ENCODE measurements around the gene ELMOD2.

DNA sequence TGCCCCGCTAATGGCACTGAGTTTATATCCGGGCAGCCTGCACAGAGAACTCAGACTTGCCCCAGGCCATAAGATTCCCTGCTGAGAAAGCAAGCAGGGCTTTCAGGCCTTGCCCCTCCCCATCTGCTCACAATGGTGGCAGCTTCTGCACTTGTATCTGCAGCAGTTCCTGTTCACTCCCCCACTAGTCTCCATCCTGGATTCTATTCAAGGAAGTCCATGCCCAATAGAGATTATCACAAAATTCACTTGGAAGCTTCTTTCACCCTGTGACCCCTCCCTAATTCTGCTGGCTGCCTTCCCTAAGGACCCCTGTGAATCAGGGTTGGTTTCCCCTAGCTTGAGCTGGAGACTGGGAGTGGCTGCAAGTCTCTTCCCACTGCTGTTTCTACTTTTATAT is 79.3 kb downstream of the ELMOD2 start:
- TF ChIP-seq CTCF (conservative IDR thresholded peaks at IDR 0.05) (no peak), ZFX (IDR thresholded peaks at IDR 0.05) (no peak)
